ENCODE measurements around the gene ADRA1B.

The ADRA1B gene

GRCh38 chr5:159978358-159978757 lies 62.1 kb downstream of the ADRA1B start:
- no peak overlapping the region for H3K4me3 ChIP-seq (ENCODE audit: low read depth, low read length)
- TF ChIP-seq CTCF (IDR thresholded peaks at IDR 0.05; ENCODE audit: low read depth, low read length), result no peak

GRCh38 chr5:159982421-159983173 lies 66.3 kb downstream of the ADRA1B start:
- H3K4me3 ChIP-seq (ENCODE audit: low read depth, low read length), result no peak overlapping the region
- no peak for TF ChIP-seq CTCF (IDR thresholded peaks at IDR 0.05; ENCODE audit: low read depth, low read length)

GRCh38 chr5:159987031-159987674 lies 70.9 kb downstream of the ADRA1B start:
- TF ChIP-seq CTCF (IDR thresholded peaks at IDR 0.05; ENCODE audit: low read depth, low read length), result peak; percentile 71
- peak overlapping the region; percentile 59 for H3K4me3 ChIP-seq (ENCODE audit: low read depth, low read length)

GRCh38 chr5:159990506-159990905 lies 74.2 kb downstream of the ADRA1B start:
- no peak for TF ChIP-seq CTCF (IDR thresholded peaks at IDR 0.05; ENCODE audit: low read depth, low read length)
- H3K4me3 ChIP-seq (ENCODE audit: low read depth, low read length), result no peak overlapping the region

GRCh38 chr5:159992566-159992965 lies 76.3 kb downstream of the ADRA1B start:
- H3K4me3 ChIP-seq (ENCODE audit: low read depth, low read length), result no peak overlapping the region
- no peak for TF ChIP-seq CTCF (IDR thresholded peaks at IDR 0.05; ENCODE audit: low read depth, low read length)

GRCh38 chr5:159993194-159993593 lies 76.9 kb downstream of the ADRA1B start:
- no peak for TF ChIP-seq CTCF (IDR thresholded peaks at IDR 0.05; ENCODE audit: low read depth, low read length)
- H3K4me3 ChIP-seq (ENCODE audit: low read depth, low read length), result no peak overlapping the region

GRCh38 chr5:159995907-159996306 lies 79.6 kb downstream of the ADRA1B start:
- TF ChIP-seq CTCF (IDR thresholded peaks at IDR 0.05; ENCODE audit: low read depth, low read length), result no peak
- no peak overlapping the region for H3K4me3 ChIP-seq (ENCODE audit: low read depth, low read length)

All from WI38 (cell line).